ENCODE results near the gene LRMDA.
A peak's percentile ranks its signal among the peaks of the same experiment; 100 is the strongest.

Gene LRMDA

GRCh38 chr10:76375761-76376160, 944.3 kb downstream of the LRMDA start:
- no peak for DNase-seq (ENCODE audit: low read depth)
- TF ChIP-seq CTCF (conservative IDR thresholded peaks at IDR 0.05; ENCODE audit: low read depth, low read length) = no peak
- H3K4me3 ChIP-seq (ENCODE audit: low read depth, low read length) = no peak overlapping the region

- TF ChIP-seq CTCF (conservative IDR thresholded peaks at IDR 0.05; ENCODE audit: low read depth, low read length) = no peak
- peak; percentile 55 for DNase-seq (ENCODE audit: low read depth)
- no peak overlapping the region for H3K4me3 ChIP-seq (ENCODE audit: low read depth, low read length)
These were observed 951.0 kb downstream of the LRMDA start for GRCh38 chr10:76382381-76382851.

GRCh38 chr10:76388321-76389023, 957.0 kb downstream of the LRMDA start:
- no peak for DNase-seq (ENCODE audit: low read depth)
- no peak overlapping the region for H3K4me3 ChIP-seq (ENCODE audit: low read depth, low read length)
- TF ChIP-seq CTCF (conservative IDR thresholded peaks at IDR 0.05; ENCODE audit: low read depth, low read length) = no peak

- TF ChIP-seq CTCF (conservative IDR thresholded peaks at IDR 0.05; ENCODE audit: low read depth, low read length) = no peak
- H3K4me3 ChIP-seq (ENCODE audit: low read depth, low read length) = no peak overlapping the region
- DNase-seq (ENCODE audit: low read depth) = peak; percentile 15
These were observed 962.7 kb downstream of the LRMDA start for GRCh38 chr10:76393875-76394706.

- no peak for DNase-seq (ENCODE audit: low read depth)
- TF ChIP-seq CTCF (conservative IDR thresholded peaks at IDR 0.05; ENCODE audit: low read depth, low read length) = no peak
- H3K4me3 ChIP-seq (ENCODE audit: low read depth, low read length) = no peak overlapping the region
These were observed 963.3 kb downstream of the LRMDA start for GRCh38 chr10:76394707-76395042.

- no peak for DNase-seq (ENCODE audit: low read depth)
- no peak overlapping the region for H3K4me3 ChIP-seq (ENCODE audit: low read depth, low read length)
- no peak for TF ChIP-seq CTCF (conservative IDR thresholded peaks at IDR 0.05; ENCODE audit: low read depth, low read length)
These were observed 963.8 kb downstream of the LRMDA start for GRCh38 chr10:76395251-76395650.
